GM23248 (cell line): Measurements from ENCODE around the gene BLMH. TPM values are rescaled to one million over a fixed set of nuclear protein-coding genes. Genes with fewer than 3 reads are reported as not detected.

Source experiments
- DNase-seq: peaks from one replicate; pipeline ENCODE4 v3.0.0-alpha.2; 2015
- H2AFZ ChIP-seq: fragments of 200-600 bp; sonication (generic); 2 replicates; pipeline ENCODE4 v1.6.1; 2016; ENCODE audit warnings: antibody characterized with exemption
- H3F3A ChIP-seq: fragments of 200-600 bp; sonication (generic); 2 replicates; pipeline ENCODE4 v1.6.1; 2016; ENCODE audit warnings: mild to moderate bottlenecking, antibody characterized with exemption, mixed run types; ENCODE audit not compliant: insufficient read depth
- H3K27ac ChIP-seq: fragments of 200-600 bp; sonication (generic); 2 replicates; pipeline ENCODE4 v1.5.1; 2016; ENCODE audit warnings: mild to moderate bottlenecking
- H3K27me3 ChIP-seq: fragments of 200-600 bp; sonication (generic); replicated peaks from 2 replicates; pipeline ENCODE4 v1.6.1; 2016; ENCODE audit warnings: mild to moderate bottlenecking; ENCODE audit not compliant: insufficient read depth
- H3K36me3 ChIP-seq: fragments of 200-600 bp; sonication (generic); 2 replicates; pipeline ENCODE4 v1.6.1; 2016; ENCODE audit warnings: low read depth, mild to moderate bottlenecking
- H3K4me1 ChIP-seq: fragments of 200-600 bp; sonication (generic); 2 replicates; pipeline ENCODE4 v1.6.1; 2016; ENCODE audit warnings: mild to moderate bottlenecking; ENCODE audit not compliant: insufficient read depth
- H3K4me2 ChIP-seq: fragments of 200-600 bp; sonication (generic); one replicate; pipeline ENCODE4 v1.6.1; 2016; ENCODE audit warnings: mild to moderate bottlenecking; ENCODE audit not compliant: unreplicated experiment
- H3K4me3 ChIP-seq: fragments of 200-600 bp; sonication (generic); 2 replicates; pipeline ENCODE4 v1.5.1; 2016; ENCODE audit warnings: mild to moderate bottlenecking
- H3K79me2 ChIP-seq: fragments of 200-600 bp; sonication (generic); 2 replicates; pipeline ENCODE4 v1.6.1; 2016; ENCODE audit warnings: mild to moderate bottlenecking; ENCODE audit not compliant: insufficient read depth
- H3K9ac ChIP-seq: fragments of 200-600 bp; sonication (generic); 2 replicates; pipeline ENCODE4 v1.6.1; 2016; ENCODE audit warnings: mild to moderate bottlenecking
- H3K9me2 ChIP-seq: fragments of 200-600 bp; sonication (generic); 2 replicates; pipeline ENCODE4 v1.6.1; 2016; ENCODE audit warnings: mixed run types, mild to moderate bottlenecking, moderate library complexity; ENCODE audit not compliant: insufficient read depth
- H3K9me3 ChIP-seq: fragments of 200-600 bp; sonication (generic); one replicate; pipeline ENCODE4 v1.6.1; 2017; ENCODE audit warnings: low read depth
- H4K20me1 ChIP-seq: fragments of 200-600 bp; sonication (generic); 2 replicates; pipeline ENCODE4 v1.6.0; 2016; ENCODE audit not compliant: insufficient read depth
- EZH2 ChIP-seq: fragments of 200-600 bp; sonication (generic); IDR thresholded peaks from 2 replicates; pipeline ENCODE4 v1.6.1; 2018; ENCODE audit warnings: antibody characterized with exemption, mild to moderate bottlenecking; ENCODE audit not compliant: insufficient read depth, poor library complexity, severe bottlenecking
- EZH2phosphoT487 ChIP-seq: fragments of 200-600 bp; sonication (generic); IDR thresholded peaks from 2 replicates; pipeline ENCODE4 v1.6.1; 2018; ENCODE audit warnings: antibody characterized with exemption, moderate library complexity, mild to moderate bottlenecking, low read depth; ENCODE audit not compliant: insufficient read depth
- WGBS, 2 experiments: methylation state at CpG; one replicate each; pipeline ENCODE4 v1.1.6; 2015 to 2017; ENCODE audit warnings: low lambda C conversion rate in 2 of 2, low coverage in 1 of 2; ENCODE audit errors: missing lambda C conversion rate in 2 of 2; 5-methylcytosine and 5-hydroxymethylcytosine counted together
- in situ Hi-C: fragments of 300-500 bp; cut with MboI; formaldehyde crosslinking; loops from 2 replicates; pipeline ENCODE4 v1.15.0; 2020
- polyA plus RNA-seq: library from polyadenylated mRNA; unstranded; fragments of >200 nt; fragmentation: Nextera tagmentation; extraction: Ambion mirVana; gene quantifications from 2 replicates; pipeline ENCODE4 v1.2.1, GENCODE V29; 2016
- total RNA-seq: library from RNA; depleted of rRNA; stranded (reverse); fragments of >200 nt; shearing (Covaris generic); gene quantifications from 2 replicates; pipeline ENCODE4 v1.2.3, GENCODE V29; 2014

BLMH gene
- total and polyA plus RNA-seq, 2 experiments from 2014 or later: 17.3 to 22.4 TPM

GRCh38 chr17:30218799-30219198, 72.9 kb downstream of the BLMH start:
- no peaks in the 10 kb centered on the region for H3K9me3 ChIP-seq
- no peak overlapping the region for H2AFZ ChIP-seq
- H3K36me3 ChIP-seq: no peaks in the 10 kb centered on the region
- DNase-seq: no peak
- no peak overlapping the region for H3K9ac ChIP-seq
- TF ChIP-seq EZH2phosphoT487 (no peak), EZH2 (no peak)
- WGBS, 2 experiments: 74 to 77% methylated on average over 9 of the region's 9 CpGs
- H4K20me1 ChIP-seq: no peaks in the 10 kb centered on the region
- H3K27ac ChIP-seq: no peak overlapping the region
- no peaks in the 10 kb centered on the region for H3K9me2 ChIP-seq
- H3K27me3 ChIP-seq: no peaks in the 10 kb centered on the region
- H3K79me2 ChIP-seq: no peaks in the 10 kb centered on the region
- no peaks in the 10 kb centered on the region for H3K4me1 ChIP-seq
- in situ Hi-C loops: no loop called here
- no peak overlapping the region for H3K4me2 ChIP-seq
- no peak overlapping the region for H3K4me3 ChIP-seq
- no peaks in the 10 kb centered on the region for H3F3A ChIP-seq

- Histone ChIP-seq H2AFZ (no peak overlapping the region), H3K4me2 (no peak overlapping the region), H3K27ac (no peak overlapping the region), H3K4me3 (no peak overlapping the region), H3K9me3 (no peaks in the 10 kb centered on the region), H3K36me3 (no peaks in the 10 kb centered on the region), H3K4me1 (no peaks in the 10 kb centered on the region), H3K27me3 (no peaks in the 10 kb centered on the region), H3K9me2 (no peaks in the 10 kb centered on the region), H3K9ac (no peak overlapping the region), H3K79me2 (no peaks in the 10 kb centered on the region), H4K20me1 (no peaks in the 10 kb centered on the region), H3F3A (no peaks in the 10 kb centered on the region)
- in situ Hi-C loops: no loop called here
- no peak for TF ChIP-seq EZH2phosphoT487
- no peak for TF ChIP-seq EZH2
- no peak for DNase-seq
- WGBS, 2 experiments: 86 to 91% methylated on average over 11 of the region's 11 CpGs
Observed at GRCh38 chr17:30217746-30218245, 73.9 kb downstream of the BLMH start.

- in situ Hi-C loops: no loop called here
- 87 to 89% methylated on average over 6 of the region's 6 CpGs for WGBS, 2 experiments
- H3K4me1 ChIP-seq: no peaks in the 10 kb centered on the region
- no peaks in the 10 kb centered on the region for H3K9me2 ChIP-seq
- H3K27ac ChIP-seq: no peak overlapping the region
- H4K20me1 ChIP-seq: no peaks in the 10 kb centered on the region
- no peaks in the 10 kb centered on the region for H3K79me2 ChIP-seq
- no peak for TF ChIP-seq EZH2phosphoT487
- no peak for TF ChIP-seq EZH2
- H2AFZ ChIP-seq: no peak overlapping the region
- H3K36me3 ChIP-seq: no peaks in the 10 kb centered on the region
- no peak for DNase-seq
- no peak overlapping the region for H3K9ac ChIP-seq
- H3F3A ChIP-seq: no peaks in the 10 kb centered on the region
- no peak overlapping the region for H3K4me2 ChIP-seq
- H3K9me3 ChIP-seq: no peaks in the 10 kb centered on the region
- H3K4me3 ChIP-seq: no peak overlapping the region
- no peaks in the 10 kb centered on the region for H3K27me3 ChIP-seq
Observed at GRCh38 chr17:30217054-30217453, 74.7 kb downstream of the BLMH start.

- H3K27ac ChIP-seq: no peak overlapping the region
- no peaks in the 10 kb centered on the region for H4K20me1 ChIP-seq
- H3F3A ChIP-seq: no peaks in the 10 kb centered on the region
- H2AFZ ChIP-seq: no peak overlapping the region
- in situ Hi-C loops: no loop called here
- no peaks in the 10 kb centered on the region for H3K9me2 ChIP-seq
- H3K4me2 ChIP-seq: no peak overlapping the region
- H3K27me3 ChIP-seq: no peaks in the 10 kb centered on the region
- H3K4me3 ChIP-seq: no peak overlapping the region
- TF ChIP-seq EZH2: no peak
- TF ChIP-seq EZH2phosphoT487: no peak
- H3K79me2 ChIP-seq: no peaks in the 10 kb centered on the region
- no peak for DNase-seq
- H3K36me3 ChIP-seq: no peaks in the 10 kb centered on the region
- no peak overlapping the region for H3K9ac ChIP-seq
- WGBS, 2 experiments: 77 to 80% methylated on average over 11 of the region's 11 CpGs
- no peaks in the 10 kb centered on the region for H3K9me3 ChIP-seq
- no peaks in the 10 kb centered on the region for H3K4me1 ChIP-seq
Observed at GRCh38 chr17:30212750-30213149, 79.0 kb downstream of the BLMH start.

GRCh38 chr17:30211371-30211770, 80.4 kb downstream of the BLMH start:
- Histone ChIP-seq H3F3A (no peaks in the 10 kb centered on the region), H2AFZ (no peak overlapping the region), H3K4me1 (no peaks in the 10 kb centered on the region), H3K4me2 (no peak overlapping the region), H3K79me2 (no peaks in the 10 kb centered on the region), H3K4me3 (no peak overlapping the region), H3K27ac (no peak overlapping the region), H3K27me3 (no peaks in the 10 kb centered on the region), H4K20me1 (no peaks in the 10 kb centered on the region), H3K9ac (no peak overlapping the region), H3K36me3 (no peaks in the 10 kb centered on the region), H3K9me2 (no peaks in the 10 kb centered on the region), H3K9me3 (no peaks in the 10 kb centered on the region)
- no peak for DNase-seq
- in situ Hi-C loops: no loop called here
- TF ChIP-seq EZH2 (no peak), EZH2phosphoT487 (no peak)
- 81 to 87% methylated on average over 6 of the region's 6 CpGs for WGBS, 2 experiments
